Stimulated activated CD8-positive, alpha-beta memory T cell treated with anti-CD3 and anti-CD28 coated beads, Interleukin-2, amount 100 ng/mL, for 1 hour (primary cell): ENCODE data around the gene ACAP2.
"Not testable (repeated sequence)": the region's sequence is repeated elsewhere in the genome, so short reads cannot be mapped to it uniquely, and the experiment has no call there.

ENCODE experiments used
- DNase-seq, 2 donors: peaks; one replicate each; pipeline ENCODE4 v3.0.0-alpha.2; 2020; ENCODE audit warnings: low read depth in 2 of 2

ACAP2 gene

GRCh38 chr3:195290643-195291042 is 152.2 kb downstream of the ACAP2 start:
- not testable (repeated sequence) for DNase-seq

- DNase-seq = no peak
Measured at GRCh38 chr3:195286115-195286872, 156.5 kb downstream of the ACAP2 start.

- no peak for DNase-seq
Measured at GRCh38 chr3:195285372-195285771, 157.4 kb downstream of the ACAP2 start.

- no peak for DNase-seq
Measured at GRCh38 chr3:195284842-195285241, 158.0 kb downstream of the ACAP2 start.

GRCh38 chr3:195282961-195283360 is 159.9 kb downstream of the ACAP2 start:
- no peak for DNase-seq

- no peak for DNase-seq
Measured at GRCh38 chr3:195274259-195274966, 168.4 kb downstream of the ACAP2 start.

GRCh38 chr3:195271410-195272243 is 171.2 kb downstream of the ACAP2 start:
- peak; percentile 75 to 76 for DNase-seq

- peak; percentile 82 for DNase-seq
Measured at GRCh38 chr3:195270817-195271409, 171.9 kb downstream of the ACAP2 start, which contains the start of gene XXYLT1. TSS of gene XXYLT1 (minus strand) at chr3:195271159. CDS start at chr3:195271058, 101 bp downstream.

GRCh38 chr3:195270079-195270816 is 172.6 kb downstream of the ACAP2 start:
- DNase-seq = peak in 1 of 2 donors; percentile 6

- DNase-seq = no peak
Measured at GRCh38 chr3:195269375-195270078, 173.3 kb downstream of the ACAP2 start.

GRCh38 chr3:195268576-195269309 is 174.1 kb downstream of the ACAP2 start:
- DNase-seq = no peak

GRCh38 chr3:195267096-195267495 is 175.7 kb downstream of the ACAP2 start:
- no peak for DNase-seq

GRCh38 chr3:195266428-195266827 is 176.4 kb downstream of the ACAP2 start:
- DNase-seq = no peak

GRCh38 chr3:195265363-195265976 is 177.3 kb downstream of the ACAP2 start:
- no peak for DNase-seq

GRCh38 chr3:195263925-195264600 is 178.8 kb downstream of the ACAP2 start:
- no peak for DNase-seq

GRCh38 chr3:195263193-195263924 is 179.5 kb downstream of the ACAP2 start:
- DNase-seq = no peak

- no peak for DNase-seq
Measured at GRCh38 chr3:195261925-195262324, 180.9 kb downstream of the ACAP2 start.
